HL-60 (cell line): ENCODE results near the gene SOX9.

Experiments
- DNase-seq, 2 experiments: peaks; one replicate each; pipeline ENCODE4 v3.0.0-alpha.2; 2010 to 2020; ENCODE audit warnings: low read depth in 1 of 2, low spot score in 1 of 2
- H3K27ac ChIP-seq: fragments of 250-450 bp; sonication (Bioruptor Pico); replicated peaks from 2 replicates; pipeline ENCODE4 v1.5.1; 2020; ENCODE audit warnings: mild to moderate bottlenecking, moderate library complexity
- H3K27me3 ChIP-seq: fragments of 250-450 bp; sonication (Bioruptor Pico); 2 replicates; pipeline ENCODE4 v1.5.1; 2021; ENCODE audit warnings: mild to moderate bottlenecking, moderate library complexity; ENCODE audit not compliant: insufficient read depth, poor library complexity, severe bottlenecking
- H3K4me3 ChIP-seq: replicated peaks from 2 replicates; pipeline ENCODE4 v1.5.1; 2011; ENCODE audit warnings: mild to moderate bottlenecking, control low read depth, low read length; ENCODE audit not compliant: insufficient read depth
- GABPA ChIP-seq: IDR thresholded peaks from 2 replicates; pipeline ENCODE4 v1.6.1; 2012; ENCODE audit warnings: low read depth
- POLR2AphosphoS5 ChIP-seq: IDR thresholded peaks from 2 replicates; pipeline ENCODE4 v1.6.1; 2012; ENCODE audit warnings: low read depth
- SPI1 ChIP-seq: IDR thresholded peaks from 2 replicates; pipeline ENCODE4 v1.6.1; 2012; ENCODE audit warnings: low read depth, mild to moderate bottlenecking, borderline replicate concordance
- TF ChIP-seq, protein P1 (sequence below): IDR thresholded peaks from 2 replicates; pipeline ENCODE4 v1.6.1; 2012; ENCODE audit warnings: low read depth; ENCODE audit not compliant: insufficient replicate concordance
- TF ChIP-seq, protein P2 (sequence below): IDR thresholded peaks from one replicate; pipeline ENCODE4 v1.5.1; 2011; ENCODE audit warnings: low read length, control low read depth, inconsistent platforms; ENCODE audit not compliant: insufficient read depth

Gene SOX9

DNA sequence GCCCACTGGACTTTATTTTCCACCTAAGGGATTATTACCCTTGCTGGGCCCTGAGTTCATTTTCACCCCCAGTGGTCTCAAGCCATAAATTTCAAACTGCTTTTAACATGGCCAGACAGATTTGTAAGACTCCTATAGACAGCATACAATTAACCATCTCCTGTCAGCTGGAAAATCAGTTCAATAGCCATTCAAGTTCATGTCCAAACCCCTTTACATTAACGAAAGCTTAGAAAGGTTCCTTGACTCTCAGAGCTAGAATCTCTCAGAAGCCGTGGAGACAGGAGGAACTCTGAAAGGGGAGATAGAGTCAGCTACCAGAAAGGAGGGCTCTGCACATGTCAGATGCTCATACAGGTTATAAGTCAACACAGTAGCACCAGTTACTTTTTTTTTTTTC, 23.3 kb downstream of the SOX9 start:
- Histone ChIP-seq H3K4me3 (no peak overlapping the region), H3K27ac (no peak overlapping the region), H3K27me3 (no peaks in the 10 kb centered on the region)
- TF ChIP-seq, protein P1, sequence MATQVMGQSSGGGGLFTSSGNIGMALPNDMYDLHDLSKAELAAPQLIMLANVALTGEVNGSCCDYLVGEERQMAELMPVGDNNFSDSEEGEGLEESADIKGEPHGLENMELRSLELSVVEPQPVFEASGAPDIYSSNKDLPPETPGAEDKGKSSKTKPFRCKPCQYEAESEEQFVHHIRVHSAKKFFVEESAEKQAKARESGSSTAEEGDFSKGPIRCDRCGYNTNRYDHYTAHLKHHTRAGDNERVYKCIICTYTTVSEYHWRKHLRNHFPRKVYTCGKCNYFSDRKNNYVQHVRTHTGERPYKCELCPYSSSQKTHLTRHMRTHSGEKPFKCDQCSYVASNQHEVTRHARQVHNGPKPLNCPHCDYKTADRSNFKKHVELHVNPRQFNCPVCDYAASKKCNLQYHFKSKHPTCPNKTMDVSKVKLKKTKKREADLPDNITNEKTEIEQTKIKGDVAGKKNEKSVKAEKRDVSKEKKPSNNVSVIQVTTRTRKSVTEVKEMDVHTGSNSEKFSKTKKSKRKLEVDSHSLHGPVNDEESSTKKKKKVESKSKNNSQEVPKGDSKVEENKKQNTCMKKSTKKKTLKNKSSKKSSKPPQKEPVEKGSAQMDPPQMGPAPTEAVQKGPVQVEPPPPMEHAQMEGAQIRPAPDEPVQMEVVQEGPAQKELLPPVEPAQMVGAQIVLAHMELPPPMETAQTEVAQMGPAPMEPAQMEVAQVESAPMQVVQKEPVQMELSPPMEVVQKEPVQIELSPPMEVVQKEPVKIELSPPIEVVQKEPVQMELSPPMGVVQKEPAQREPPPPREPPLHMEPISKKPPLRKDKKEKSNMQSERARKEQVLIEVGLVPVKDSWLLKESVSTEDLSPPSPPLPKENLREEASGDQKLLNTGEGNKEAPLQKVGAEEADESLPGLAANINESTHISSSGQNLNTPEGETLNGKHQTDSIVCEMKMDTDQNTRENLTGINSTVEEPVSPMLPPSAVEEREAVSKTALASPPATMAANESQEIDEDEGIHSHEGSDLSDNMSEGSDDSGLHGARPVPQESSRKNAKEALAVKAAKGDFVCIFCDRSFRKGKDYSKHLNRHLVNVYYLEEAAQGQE, result no peak
- TF ChIP-seq, protein P2, sequence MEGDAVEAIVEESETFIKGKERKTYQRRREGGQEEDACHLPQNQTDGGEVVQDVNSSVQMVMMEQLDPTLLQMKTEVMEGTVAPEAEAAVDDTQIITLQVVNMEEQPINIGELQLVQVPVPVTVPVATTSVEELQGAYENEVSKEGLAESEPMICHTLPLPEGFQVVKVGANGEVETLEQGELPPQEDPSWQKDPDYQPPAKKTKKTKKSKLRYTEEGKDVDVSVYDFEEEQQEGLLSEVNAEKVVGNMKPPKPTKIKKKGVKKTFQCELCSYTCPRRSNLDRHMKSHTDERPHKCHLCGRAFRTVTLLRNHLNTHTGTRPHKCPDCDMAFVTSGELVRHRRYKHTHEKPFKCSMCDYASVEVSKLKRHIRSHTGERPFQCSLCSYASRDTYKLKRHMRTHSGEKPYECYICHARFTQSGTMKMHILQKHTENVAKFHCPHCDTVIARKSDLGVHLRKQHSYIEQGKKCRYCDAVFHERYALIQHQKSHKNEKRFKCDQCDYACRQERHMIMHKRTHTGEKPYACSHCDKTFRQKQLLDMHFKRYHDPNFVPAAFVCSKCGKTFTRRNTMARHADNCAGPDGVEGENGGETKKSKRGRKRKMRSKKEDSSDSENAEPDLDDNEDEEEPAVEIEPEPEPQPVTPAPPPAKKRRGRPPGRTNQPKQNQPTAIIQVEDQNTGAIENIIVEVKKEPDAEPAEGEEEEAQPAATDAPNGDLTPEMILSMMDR, result no peak
- TF ChIP-seq POLR2AphosphoS5 (no peak), SPI1 (no peak), GABPA (no peak)
- no peak for DNase-seq

DNA sequence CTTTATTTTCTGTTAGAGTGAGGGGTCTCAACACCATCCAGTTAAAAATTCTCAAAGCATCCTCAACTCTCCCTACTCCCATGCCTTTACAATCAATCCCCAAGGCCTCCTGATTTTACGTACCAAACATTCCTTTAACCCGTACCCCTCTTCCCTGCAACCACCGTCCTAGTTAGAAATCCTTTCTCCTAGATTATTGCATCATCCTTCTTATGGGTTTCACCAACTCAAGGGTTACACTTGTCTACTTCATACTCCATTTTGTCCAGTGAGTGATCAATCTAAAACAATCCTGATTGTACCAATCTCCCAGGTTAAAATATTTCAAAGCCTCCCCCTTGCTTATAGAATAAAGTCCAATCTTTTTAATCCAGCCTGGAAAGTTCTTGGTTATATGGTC, 24.7 kb downstream of the SOX9 start:
- no peak for TF ChIP-seq SPI1
- Histone ChIP-seq H3K27ac (no peak overlapping the region), H3K27me3 (no peaks in the 10 kb centered on the region), H3K4me3 (no peak overlapping the region)
- DNase-seq, result no peak

DNA sequence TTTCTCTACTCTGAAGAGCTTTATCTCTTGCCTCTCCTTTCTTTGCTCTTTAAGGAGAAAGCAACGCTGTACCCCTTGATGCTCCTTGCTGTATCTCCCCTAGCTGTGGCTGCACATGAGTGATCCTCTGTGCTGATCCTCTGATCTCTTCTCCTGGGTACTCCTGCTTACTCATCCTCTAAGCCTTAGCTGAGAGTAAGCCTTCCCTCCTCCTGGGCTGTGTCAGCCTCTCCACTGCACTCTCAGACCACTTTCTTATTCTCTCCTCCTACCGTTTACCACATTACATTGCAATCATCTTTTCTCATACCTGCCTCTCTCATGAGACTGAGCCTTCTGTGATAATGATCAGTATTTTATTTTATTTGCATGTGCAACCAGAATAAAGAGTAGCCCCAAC, 25.1 kb downstream of the SOX9 start:
- Histone ChIP-seq H3K27me3 (no peaks in the 10 kb centered on the region), H3K4me3 (no peak overlapping the region), H3K27ac (no peak overlapping the region)
- no peak for DNase-seq
- TF ChIP-seq GABPA (no peak), SPI1 (no peak), POLR2AphosphoS5 (no peak)
- TF ChIP-seq, protein P1, result no peak
- TF ChIP-seq, protein P2, result no peak

DNA sequence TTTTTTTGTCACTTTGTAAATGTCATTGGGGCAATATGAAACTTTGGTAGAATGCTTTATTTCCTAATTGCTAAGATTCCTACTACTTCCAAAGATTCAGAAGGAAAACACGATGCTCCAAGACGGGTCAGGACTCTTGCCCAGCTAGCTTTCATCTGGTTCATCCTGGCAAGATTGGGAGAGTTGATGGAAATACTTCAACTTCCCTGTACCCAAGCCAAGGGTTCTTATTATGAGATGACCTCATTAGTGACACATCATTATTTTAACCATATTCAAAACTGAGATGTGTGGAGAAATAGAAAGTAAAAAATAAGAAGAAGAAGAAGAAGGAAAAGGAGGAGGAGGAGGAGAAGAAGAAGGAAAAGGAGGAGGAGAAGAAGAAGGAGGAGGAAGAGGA, 25.6 kb downstream of the SOX9 start:
- Histone ChIP-seq H3K27me3 (no peaks in the 10 kb centered on the region), H3K27ac (no peak overlapping the region), H3K4me3 (no peak overlapping the region)
- TF ChIP-seq GABPA (no peak), POLR2AphosphoS5 (no peak), SPI1 (no peak)
- TF ChIP-seq, protein P2, result no peak
- TF ChIP-seq, protein P1, result no peak
- DNase-seq, result no peak
